ENCODE measurements around the gene PPFIA1.
A peak's percentile ranks its signal among the peaks of the same experiment; 100 is the strongest.
"Not testable (repeated sequence)": the region's sequence is repeated elsewhere in the genome, so short reads cannot be mapped to it uniquely, and the experiment has no call there.

Gene PPFIA1

GRCh38 chr11:70359451-70360205 lies 89.1 kb downstream of the PPFIA1 start:
- no peak for DNase-seq (ENCODE audit: low spot score)

- DNase-seq (ENCODE audit: low spot score) = no peak
Observed at GRCh38 chr11:70360211-70360610, 89.7 kb downstream of the PPFIA1 start.

GRCh38 chr11:70364178-70364577 lies 93.7 kb downstream of the PPFIA1 start:
- DNase-seq (ENCODE audit: low spot score) = no peak

DNA sequence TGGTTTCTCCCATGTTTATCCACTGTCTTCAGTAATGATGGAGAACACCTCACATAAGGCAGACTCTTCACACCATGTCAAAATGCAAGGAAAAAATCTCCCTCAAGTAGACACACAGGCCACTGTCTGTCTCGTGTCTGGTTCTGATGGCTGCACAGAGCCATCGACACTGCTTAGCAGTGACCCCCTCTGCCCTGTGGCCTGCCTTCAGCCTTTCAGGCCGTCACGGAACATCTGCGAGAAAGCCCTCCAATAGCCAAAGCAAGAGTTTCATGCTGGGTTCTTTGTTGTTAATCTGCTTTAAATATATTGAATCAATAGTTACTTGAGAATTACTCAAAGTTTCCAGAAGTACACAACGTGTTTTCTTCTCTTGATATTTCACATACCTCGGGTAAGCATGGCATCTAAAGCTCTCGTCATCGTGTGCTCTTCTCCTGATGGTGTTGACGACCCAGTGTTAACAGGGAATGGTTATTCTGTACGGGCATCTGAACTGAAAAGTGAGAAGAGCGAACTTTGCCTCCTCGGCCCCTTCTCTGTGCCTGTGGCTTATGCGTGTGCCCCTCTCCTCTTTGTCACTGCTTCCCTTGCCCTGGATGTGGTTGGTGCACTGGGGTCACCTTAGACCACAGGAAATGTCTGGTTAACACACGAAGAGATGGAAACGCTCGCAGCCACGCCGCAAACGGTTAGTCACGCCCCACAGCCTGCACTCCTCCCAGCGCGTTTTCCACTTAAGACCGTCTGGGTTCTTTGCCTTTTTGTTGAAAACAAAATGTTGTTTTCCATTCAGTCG lies 94.5 kb downstream of the PPFIA1 start:
- DNase-seq (ENCODE audit: low spot score) = no peak

- DNase-seq (ENCODE audit: low spot score) = no peak
Observed at GRCh38 chr11:70365544-70365927, 95.0 kb downstream of the PPFIA1 start.

DNA sequence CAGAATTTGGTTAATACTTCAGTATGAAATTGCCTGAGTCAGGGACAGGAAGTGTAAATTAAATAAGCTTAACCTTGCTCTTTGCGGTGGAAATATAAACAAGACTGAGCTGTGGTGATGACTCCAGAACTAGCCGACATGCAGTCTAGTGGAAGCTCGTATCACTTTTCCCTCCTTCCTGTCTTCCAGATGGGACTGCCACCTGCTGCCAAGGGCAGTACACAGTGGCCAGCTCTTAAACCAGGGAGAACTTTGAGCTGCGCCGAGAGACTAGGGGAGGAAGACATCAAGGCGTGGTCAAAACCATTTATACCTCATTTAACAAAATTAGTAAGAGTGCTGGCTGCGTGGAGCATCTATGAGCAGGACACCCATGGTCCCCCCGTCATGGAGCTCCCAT lies 96.6 kb downstream of the PPFIA1 start:
- no peak for DNase-seq (ENCODE audit: low spot score)

DNA sequence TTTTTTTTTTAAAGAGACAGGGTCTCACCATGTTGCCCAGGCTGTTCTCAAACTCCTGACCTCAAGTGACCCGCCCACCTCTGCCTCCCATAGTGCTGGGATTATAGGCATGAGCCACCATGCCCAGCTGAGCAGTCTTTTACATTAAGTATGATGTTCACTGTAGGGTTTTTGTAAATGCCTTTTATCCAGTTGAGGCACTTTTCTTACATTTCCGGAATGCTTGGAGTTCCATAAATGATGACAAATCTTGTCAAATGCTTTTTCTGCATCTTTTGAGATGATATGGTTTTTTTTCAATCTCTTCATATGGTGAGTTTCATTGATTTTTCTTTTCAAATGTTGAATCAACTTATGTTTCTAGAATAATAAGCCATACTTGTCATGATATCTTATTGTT lies 98.5 kb downstream of the PPFIA1 start:
- no peak for DNase-seq (ENCODE audit: low spot score)

DNA sequence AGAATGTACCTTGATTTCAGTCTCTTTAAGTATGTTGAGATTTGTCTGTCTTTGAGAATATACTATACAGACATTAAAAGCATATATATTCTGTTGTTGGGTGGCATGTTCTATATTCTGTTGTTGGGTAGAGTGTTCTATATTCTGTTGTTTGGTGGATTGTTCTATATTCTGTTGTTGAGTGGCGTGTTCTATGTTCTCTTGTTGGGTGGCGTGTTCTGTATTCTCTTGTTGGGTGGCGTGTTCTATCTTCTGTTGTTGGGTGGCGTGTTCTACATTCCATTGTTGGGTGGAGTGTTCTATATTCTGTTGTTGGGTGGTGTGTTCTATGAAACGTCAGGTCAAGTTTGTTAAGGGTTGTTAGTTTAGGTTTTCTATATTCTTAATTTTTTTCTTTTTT lies 100.8 kb downstream of the PPFIA1 start:
- DNase-seq (ENCODE audit: low spot score) = no peak

- DNase-seq (ENCODE audit: low spot score) = no peak
Observed at GRCh38 chr11:70372076-70372475, 101.6 kb downstream of the PPFIA1 start.

GRCh38 chr11:70376621-70377020 lies 106.1 kb downstream of the PPFIA1 start:
- DNase-seq (ENCODE audit: low spot score) = no peak

DNA sequence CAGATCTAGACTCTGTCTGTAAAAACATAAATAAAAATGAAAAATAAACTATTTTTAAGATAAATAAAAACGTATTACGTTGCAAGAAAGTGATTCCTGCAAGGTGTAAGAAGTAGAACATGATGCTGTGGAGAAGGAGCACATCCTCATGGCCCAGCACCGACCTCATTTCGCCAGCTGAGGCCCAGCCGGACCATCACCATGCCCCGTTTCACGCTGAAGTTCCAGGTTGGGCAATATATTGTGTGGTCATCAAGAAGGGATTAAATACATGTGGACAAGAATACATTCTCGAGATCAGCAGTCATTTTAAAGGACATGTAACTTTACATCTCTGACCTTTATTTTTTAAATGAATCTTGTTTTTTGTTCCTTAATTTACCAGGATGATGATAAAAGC lies 107.2 kb downstream of the PPFIA1 start:
- no peak for DNase-seq (ENCODE audit: low spot score)

DNA sequence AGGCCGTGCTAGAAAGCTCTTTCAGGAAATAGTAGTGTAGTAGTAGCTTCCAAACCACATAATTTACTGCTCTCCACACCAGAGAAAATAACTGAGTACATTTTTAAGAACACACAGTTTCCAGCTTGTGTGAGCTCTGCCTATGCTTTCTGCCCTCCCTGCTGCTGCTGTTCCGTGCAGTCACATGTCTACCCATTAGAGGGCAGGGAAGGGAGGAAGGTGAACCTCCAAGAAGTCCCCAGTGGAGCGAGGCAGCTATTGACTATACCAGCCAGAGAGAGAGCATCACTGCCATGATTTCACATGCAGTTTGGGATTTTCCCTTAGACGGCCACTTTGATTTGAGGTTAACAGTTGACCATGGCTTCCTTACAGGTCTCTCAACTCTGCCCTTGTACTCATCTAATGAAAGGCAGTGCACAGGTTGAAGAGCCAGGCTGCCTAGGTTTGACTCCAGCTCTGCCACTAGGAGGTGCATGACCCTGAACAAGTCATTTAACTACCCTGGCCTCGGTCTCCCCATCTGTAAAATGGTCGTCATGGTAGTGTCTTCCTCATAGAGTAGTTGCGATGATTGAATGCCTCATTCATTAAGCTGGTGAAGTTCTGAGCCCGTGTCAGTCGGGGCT lies 108.1 kb downstream of the PPFIA1 start:
- DNase-seq (ENCODE audit: low spot score) = no peak

DNA sequence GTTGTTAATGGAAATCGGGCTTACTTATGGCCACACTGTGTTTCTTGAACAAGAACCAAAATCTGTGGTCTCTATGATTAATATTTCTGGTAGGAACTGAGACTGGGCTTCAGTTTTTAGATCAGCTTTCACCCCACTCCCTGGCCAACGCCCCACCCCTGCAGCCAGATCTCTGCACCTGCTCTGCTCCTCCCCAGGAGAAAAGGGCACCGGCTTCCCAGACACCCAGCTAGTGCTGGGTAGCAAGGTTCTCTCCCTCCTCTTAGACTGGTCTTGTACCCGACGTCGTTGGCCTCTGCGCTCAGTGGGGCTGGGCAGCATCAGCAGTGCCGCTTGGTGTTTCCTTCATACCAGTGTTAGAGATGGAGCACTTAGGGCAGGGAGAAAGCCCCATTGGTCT lies 110.9 kb downstream of the PPFIA1 start:
- no peak for DNase-seq (ENCODE audit: low spot score)

DNA sequence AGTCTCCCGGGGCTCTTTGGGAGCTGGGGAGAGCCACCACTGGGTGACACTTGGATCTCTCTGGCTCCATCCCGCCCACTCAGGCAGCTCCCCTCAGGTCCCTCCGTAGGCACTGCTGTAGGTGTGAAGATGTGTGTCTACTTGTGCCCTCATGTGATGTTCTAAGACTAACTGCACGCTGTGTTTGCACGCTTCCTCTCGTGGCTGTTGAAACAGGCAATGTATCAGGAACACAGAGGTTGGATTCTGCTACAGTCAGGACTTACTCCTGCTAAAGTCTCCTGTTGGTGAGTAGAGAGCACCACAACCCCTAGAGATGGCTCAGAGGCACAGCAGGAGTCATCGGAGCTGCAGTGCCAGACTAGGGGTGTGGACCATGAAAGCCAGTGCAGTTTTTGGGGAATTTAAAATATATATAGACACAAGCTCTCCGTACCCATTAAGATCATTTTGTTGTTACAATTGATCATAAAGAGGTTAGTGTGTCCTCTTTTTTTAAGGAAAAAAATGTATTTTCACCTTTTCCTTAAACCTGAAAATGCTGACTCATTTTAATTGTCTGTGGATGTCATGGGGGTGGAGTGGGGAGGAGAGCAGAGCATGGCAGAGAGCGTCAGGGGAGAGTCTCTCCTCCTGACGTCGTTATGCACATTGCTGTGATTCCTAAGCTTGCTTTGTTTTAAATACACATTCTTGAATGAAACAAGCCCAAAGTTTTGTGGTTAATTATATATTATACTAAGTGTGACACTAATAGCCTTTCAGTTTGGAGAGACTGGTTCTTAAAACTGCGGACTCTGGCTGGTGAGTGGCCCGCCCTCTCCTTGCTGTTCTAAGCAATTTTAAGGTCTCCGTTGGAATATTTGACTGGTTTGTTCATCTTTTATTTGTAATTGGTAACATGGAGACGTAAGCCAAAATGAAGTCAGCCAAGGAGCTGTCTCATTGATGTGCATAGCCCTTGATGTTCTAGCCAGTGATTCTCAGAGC lies 111.7 kb downstream of the PPFIA1 start:
- DNase-seq (ENCODE audit: low spot score) = no peak

DNA sequence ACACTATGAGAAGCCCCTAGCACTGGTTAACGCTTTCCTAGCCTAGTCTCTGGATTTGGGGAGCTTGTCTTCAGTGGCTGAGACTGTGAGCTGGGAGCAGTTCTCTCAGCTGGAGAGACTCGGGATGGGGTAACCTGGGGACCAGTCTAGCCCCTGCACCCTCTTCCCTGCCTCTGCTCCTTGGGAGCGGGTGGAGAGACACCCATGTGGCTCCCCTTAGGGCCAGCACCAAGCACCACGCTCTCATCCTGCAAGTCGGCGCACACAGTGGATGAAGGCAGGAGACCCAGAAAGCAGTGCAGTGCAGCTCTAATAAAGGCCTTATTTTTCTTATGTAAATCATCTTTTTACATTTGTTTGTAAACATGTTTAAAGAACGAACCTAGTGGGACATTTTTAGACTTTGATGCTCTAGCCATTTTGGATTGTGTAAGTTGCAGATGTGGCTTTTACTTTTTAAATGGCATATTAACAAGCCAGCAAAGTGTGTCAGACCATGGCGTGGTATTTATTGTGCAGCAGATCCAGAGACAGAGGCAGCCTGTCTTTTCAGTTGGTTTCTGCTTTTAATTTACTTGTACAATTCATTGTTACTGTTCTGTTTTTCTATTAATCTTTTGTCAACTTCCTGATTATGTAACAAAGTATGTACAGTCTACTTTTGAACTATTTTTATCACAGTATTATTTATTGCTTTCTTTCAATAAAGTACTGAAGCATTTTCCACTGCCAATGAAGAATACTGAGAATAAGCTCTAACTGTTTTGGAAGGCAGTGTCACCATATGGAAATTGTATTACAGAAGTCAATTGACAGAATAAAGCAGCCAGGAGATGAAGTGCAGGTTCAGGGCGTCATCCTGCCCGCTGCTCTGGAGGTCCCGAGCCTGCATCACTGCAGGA lies 113.4 kb downstream of the PPFIA1 start:
- no peak for DNase-seq (ENCODE audit: low spot score)

- DNase-seq (ENCODE audit: low spot score) = no peak
Observed at GRCh38 chr11:70384566-70385152, 114.2 kb downstream of the PPFIA1 start.

DNA sequence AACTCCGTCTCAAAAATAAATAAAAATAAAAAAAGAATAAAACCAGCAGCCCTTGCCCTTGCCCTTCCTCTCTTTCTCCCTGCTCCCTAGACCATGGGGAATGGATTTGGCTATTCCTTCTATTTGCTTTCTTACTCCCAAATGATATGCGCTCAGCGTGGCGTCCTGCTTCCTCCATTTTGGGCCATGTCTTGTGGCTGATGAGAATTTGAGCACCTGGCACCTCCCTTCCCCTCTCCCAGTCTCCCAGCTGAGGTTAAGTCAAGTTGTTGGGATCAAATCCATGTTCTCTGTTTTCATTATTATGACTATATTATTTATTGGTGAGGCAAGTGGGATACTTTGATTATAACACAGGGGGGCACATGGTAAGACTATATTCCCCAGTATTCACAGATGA lies 117.1 kb downstream of the PPFIA1 start:
- DNase-seq (ENCODE audit: low spot score) = peak; percentile 1

DNA sequence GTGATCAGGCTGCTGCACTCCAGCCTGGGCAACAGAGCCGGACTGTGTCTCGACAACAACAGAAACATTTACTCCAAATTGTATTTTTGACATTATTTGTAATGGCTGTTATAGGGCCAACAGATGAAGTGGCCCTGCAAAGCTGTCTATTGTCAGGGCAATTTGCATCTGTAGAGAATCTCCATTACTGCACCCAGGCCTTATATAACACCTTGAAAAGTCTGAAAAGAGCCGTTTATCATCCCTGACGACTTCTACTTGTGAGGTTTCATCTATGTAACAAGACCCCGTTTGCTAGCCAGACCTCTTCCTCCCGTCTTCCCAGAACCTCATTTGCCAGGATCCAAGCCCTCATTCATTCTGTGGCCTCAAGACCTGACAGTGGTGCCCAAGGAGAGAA lies 118.7 kb downstream of the PPFIA1 start:
- no peak for DNase-seq (ENCODE audit: low spot score)

DNA sequence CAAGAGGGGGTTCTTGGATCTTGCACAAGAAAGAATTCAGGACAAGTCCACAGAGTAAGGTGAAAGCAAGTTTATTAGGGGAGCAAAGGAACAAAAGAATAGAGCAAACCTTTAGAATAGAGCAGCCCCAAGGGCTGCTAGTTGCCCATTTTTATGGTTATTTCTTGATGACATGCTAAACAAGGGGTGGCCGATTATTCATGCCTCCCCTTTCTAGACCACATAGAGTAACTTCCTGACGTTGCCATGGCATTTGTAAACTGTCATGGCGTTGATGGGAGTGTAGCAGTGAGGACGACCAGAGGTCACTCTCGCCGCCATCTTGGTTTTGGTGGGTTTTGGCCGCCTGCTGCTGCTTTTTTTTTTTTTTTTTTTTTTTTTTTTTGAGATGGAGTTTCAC lies 120.4 kb downstream of the PPFIA1 start:
- not testable (repeated sequence) for DNase-seq (ENCODE audit: low spot score)

- no peak for DNase-seq (ENCODE audit: low spot score)
Observed at GRCh38 chr11:70394211-70394950, 123.9 kb downstream of the PPFIA1 start.
